GM18907 (cell line): ENCODE measurements around the gene MSLN.
"Not testable (repeated sequence)": the region's sequence is repeated elsewhere in the genome, so short reads cannot be mapped to it uniquely, and the experiment has no call there.

Experiments used
- ATAC-seq: cut with Tn5 transposase; IDR thresholded peaks from one replicate; pipeline ENCODE4 v1.9.1; 2021; ENCODE audit warnings: mild to moderate bottlenecking, moderate library complexity; ENCODE audit not compliant: unreplicated experiment

The MSLN gene

DNA sequence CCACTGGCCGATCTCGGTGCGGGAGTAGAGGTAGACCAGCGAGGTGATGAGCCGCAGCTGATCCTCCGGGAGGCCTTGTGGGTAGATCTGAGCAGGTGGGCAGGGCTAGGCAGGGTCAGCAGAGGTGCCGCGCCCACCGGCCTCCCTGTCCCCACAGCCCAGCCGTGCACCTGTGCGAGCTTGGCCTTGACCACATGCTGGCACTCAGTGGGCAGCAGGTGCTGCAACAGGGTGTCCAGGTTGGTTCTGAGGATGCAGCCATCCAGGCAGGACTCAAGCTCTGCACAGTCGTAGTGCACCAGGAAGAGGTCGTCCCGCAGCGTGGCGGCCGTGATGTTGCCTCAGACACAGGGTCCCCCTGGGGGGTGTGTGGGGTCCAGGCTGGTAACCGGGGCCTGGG is 12.4 kb downstream of the MSLN start:
- ATAC-seq = no peak

- no peak for ATAC-seq
Observed at GRCh38 chr16:774086-775001, 13.8 kb downstream of the MSLN start.

- no peak for ATAC-seq
Observed at GRCh38 chr16:775236-775796, 14.8 kb downstream of the MSLN start.

DNA sequence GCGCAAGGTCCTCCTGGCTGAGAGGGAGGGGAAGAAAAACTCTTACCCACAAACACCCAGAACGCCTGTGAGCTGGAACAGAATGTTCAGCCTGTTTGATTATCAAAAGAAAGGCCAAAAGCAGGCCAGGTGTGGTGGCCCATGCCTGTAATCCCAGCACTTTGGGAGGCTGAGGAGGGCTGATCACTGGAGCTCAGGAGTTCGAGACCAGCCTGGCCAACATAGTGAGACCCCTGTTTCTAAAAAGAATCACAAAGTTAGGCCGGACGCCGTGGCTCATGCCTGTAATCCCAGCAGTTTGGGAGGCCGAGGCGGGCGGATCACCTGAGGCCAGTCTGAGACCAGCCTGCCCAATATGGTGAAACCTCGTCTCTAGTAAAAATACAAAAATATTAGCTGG is 15.8 kb downstream of the MSLN start:
- ATAC-seq = not testable (repeated sequence)

DNA sequence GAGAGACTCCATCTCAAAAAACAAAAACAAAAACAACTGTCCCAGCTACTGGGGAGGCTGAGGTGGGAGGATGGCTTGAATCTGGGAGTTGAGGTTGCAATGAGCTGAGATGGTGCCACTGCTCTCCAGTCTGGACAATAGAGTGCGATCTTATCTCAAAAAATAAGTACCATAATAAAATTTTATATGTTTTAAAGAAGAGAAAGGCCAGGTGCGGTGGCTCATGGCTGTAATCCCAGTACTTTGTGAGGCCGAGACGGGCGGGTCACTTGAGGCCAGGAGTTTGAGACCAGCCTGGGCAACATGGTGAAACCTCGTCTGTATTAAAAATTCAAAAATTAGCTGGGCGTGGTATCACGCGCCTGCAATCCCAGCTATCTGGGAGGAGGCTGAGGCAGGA is 16.3 kb downstream of the MSLN start:
- ATAC-seq = no peak

- ATAC-seq = no peak
Observed at GRCh38 chr16:777826-778225, 17.3 kb downstream of the MSLN start.

DNA sequence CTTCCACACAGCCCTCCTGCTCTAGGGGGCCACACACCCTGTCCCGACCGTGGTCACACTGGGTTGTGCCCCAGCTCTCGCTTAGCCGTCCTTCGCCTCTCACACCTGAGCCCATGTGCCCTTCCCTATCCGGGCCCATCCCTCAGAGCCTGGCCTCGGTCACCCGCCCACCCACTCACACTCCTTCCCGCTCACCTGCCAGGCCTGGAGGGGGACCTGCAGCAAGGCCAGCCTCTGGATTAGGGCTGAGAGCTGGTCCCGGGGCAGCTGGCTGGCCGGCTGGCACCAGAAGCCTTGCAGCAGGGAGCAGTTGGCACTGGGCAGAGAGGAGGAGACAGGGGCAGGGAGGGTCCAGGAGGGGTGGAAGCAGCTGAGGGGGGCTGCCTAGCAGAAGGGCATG is 17.9 kb downstream of the MSLN start:
- ATAC-seq = no peak

GRCh38 chr16:778909-779527 is 18.5 kb downstream of the MSLN start:
- ATAC-seq = no peak

GRCh38 chr16:779561-779960 is 19.0 kb downstream of the MSLN start:
- ATAC-seq = no peak

GRCh38 chr16:780296-780695 is 19.8 kb downstream of the MSLN start:
- no peak for ATAC-seq

DNA sequence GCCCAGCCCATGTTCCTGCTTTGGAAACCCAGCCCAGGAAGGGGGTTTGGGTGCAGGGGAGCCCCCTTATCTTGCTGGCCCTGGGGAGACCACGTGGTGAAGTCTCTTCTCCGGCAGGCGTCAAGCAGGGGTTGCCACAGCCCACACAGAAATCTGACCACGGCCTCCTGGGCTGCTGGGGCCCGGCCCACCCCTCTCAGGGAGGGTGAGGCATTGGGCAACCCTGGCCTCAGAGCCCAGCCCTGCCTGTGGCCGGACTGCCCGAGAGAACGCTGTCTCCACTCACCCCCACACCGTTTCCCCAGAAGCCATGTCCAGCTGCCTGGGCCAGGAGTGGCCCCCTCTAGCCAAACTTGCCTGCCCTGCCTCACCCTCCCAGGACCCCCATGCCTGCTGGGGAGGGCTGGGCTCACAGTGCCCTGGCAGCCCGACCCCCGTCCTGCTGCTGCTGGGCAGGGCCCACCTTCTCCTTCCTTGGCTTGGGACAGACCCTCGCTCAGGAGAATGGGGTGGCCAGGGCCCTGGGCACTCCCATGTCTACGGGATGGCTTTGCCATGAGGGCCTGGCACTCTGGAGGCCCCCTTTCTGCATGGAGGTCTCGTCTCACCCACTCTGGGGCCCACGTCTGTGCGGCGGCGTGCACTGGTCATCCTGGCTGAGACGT is 20.9 kb downstream of the MSLN start:
- ATAC-seq = no peak

DNA sequence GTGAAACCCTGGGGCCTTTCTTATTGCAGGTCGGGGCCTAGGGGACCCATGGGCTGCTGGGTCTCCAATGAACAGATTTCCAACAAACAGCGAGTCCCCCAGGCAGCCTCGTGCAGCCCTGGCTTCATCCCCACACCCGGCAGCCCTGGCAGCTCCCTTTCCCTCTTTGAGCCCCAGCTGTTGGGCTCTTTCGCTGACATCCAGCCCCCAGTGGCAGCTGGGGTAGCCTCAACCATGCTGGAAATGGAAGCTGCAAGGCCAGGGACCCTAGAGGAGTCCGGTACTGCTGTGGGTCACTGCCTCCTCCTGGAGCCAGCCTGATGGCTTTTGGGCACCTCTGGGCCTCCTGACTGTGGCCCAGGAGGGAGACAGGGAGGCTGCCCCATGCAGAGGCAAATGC is 21.7 kb downstream of the MSLN start:
- ATAC-seq = no peak

GRCh38 chr16:782766-783403 is 22.4 kb downstream of the MSLN start:
- ATAC-seq = no peak

DNA sequence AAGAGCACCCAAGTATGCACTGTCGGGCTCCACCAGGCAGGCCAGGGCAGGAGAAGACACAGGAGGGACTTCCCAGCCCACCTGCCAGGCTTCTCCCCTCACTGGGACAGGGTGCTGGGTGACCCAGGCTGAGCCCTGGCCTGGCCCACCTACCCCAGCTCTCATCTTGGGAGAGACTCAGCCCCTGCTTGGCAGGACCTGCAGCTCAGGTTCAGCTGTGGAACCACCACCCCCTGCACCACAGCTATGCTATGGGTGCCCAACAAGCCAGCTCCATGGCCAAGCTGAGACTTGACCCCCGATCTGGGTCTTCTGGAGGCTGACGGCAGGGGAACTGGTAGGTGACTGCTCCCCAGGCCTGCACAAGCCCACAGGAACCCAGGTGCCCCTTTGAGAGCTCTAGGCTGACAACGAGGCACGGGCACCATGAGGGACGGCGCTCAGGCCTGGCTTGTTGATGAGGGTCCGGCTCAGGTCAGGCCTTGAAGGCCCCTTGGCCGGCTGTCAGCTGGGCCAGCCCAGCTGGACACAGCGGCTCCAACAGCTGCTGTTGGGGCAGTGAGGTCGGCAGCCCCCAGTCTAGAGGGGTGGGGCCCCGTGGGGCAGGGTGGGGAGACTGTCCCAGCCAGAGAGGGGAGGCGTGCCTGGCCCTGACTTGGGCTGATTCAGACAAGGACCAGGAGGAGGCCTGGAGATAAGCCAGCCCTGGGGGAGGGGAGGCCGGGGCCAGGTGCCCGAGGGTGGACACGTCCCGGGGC is 23.0 kb downstream of the MSLN start:
- no peak for ATAC-seq

- ATAC-seq = no peak
Observed at GRCh38 chr16:784431-784830, 23.9 kb downstream of the MSLN start.

DNA sequence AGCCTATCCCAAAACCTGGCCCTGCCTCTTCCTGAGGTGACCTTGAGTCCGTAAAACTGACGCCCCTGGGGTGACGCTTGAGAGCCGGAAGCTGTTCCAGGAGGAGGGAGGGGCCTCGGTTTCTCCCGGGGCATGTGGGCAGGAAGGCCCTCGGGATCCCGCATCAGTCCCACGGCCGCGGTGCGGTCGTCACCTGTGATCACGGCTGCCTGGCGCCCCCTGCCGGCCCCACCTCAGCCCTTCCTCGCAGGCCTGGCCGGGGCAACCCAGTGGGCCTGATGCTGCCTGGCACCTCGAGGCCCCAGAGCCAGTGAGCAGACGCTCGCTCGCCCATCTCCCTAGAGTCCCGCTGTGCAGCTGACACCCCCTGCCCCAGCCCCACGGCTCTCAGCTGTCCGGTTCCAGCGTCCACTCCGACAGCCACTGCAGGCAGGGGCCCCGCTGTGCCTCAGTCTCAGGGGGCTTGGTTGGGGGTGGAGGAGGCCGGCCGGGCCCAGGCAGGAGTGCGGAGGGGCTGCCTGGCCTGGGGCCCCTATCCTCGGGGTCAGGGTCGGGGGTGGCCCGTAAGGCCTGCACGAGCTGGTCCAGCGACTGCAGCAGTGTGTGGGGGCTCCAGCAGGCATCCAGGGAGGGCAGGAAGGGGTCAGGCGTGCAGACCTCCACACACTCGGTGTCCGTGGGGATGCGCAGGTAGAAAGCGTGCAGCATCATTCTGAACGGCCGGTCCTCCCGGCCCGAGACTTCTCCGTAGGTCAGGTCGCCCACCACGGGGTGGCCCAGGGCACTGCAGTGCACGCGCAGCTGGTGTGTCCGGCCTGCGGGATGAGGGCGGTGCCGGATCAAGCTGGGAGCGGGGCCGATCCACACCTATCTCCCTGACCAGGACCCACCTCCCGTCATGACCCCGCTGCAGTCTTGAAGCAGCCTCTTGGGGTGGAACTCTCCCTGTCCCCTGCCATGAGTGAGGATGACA is 25.3 kb downstream of the MSLN start:
- no peak for ATAC-seq

- no peak for ATAC-seq
Observed at GRCh38 chr16:787321-787966, 26.9 kb downstream of the MSLN start.

GRCh38 chr16:787978-788398 is 27.5 kb downstream of the MSLN start, which contains the start of gene RPUSD1:
TSS of gene RPUSD1 (minus strand) at chr16:788381. CDS start at chr16:787737, 644 bp downstream.
- ATAC-seq = peak; percentile 22
